ENCODE data around the gene PREX1. TPM values are rescaled to one million over a fixed set of nuclear protein-coding genes. Genes with fewer than 3 reads are reported as not detected.

PREX1 gene
- total RNA-seq, 4 donors from 2014 or later, result 29.5 to 121 (median 40.9) TPM

- ATAC-seq (ENCODE audit: low FRiP score) (no peak), DNase-seq (ENCODE audit: low spot score) (no peak)
- TF ChIP-seq, protein P1, sequence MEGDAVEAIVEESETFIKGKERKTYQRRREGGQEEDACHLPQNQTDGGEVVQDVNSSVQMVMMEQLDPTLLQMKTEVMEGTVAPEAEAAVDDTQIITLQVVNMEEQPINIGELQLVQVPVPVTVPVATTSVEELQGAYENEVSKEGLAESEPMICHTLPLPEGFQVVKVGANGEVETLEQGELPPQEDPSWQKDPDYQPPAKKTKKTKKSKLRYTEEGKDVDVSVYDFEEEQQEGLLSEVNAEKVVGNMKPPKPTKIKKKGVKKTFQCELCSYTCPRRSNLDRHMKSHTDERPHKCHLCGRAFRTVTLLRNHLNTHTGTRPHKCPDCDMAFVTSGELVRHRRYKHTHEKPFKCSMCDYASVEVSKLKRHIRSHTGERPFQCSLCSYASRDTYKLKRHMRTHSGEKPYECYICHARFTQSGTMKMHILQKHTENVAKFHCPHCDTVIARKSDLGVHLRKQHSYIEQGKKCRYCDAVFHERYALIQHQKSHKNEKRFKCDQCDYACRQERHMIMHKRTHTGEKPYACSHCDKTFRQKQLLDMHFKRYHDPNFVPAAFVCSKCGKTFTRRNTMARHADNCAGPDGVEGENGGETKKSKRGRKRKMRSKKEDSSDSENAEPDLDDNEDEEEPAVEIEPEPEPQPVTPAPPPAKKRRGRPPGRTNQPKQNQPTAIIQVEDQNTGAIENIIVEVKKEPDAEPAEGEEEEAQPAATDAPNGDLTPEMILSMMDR (IDR thresholded peaks at IDR 0.05), result no peak
These were observed 13.5 kb upstream of the PREX1 start for GRCh38 chr20:48841196-48841874.

DNA sequence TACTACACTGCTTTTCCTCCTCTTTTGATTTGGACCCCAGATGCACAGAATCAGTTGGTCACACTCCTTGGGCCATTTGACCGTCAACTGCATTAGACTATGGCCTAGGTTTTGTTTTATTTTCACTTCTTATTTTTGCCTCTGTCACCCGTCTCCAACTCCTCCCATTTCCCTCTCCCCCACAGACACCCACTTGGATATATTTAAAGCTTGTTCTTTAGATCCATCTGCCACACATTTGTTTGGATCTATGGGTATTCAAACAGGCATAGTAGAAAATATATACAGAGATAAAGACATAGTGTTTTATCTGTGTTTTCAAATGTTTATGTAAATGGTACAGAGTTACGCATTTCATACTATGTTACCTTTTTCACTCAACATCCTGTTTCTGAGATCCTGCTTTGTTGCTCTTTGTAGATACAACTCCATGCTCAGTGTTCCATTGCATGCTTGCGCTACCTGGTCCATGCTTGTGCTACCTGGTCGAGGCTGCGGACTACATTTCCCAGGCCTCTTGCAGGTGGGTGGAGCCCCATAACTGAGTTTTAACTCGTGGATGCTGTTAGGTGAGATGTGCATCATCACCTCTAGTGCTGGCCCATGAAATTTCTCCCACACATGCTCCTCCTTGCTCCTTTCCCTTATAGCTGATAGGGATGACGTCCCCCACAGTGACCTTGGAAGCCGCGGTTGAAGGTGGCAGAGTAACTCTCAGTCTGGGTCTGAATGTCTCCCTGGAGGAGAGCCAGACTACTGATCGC lies 11.5 kb upstream of the PREX1 start:
- DNase-seq (ENCODE audit: low spot score) (no peak), ATAC-seq (ENCODE audit: low FRiP score) (no peak)
- TF ChIP-seq, protein P1 (IDR thresholded peaks at IDR 0.05), result no peak

GRCh38 chr20:48837014-48837413 lies 9.2 kb upstream of the PREX1 start:
- TF ChIP-seq, protein P1 (IDR thresholded peaks at IDR 0.05), result no peak
- ATAC-seq (ENCODE audit: low FRiP score), result no peak

GRCh38 chr20:48835390-48835789 lies 7.6 kb upstream of the PREX1 start:
- TF ChIP-seq, protein P1 (IDR thresholded peaks at IDR 0.05), result no peak
- DNase-seq (ENCODE audit: low spot score), result no peak
- ATAC-seq (ENCODE audit: low FRiP score), result no peak

More at GRCh38 chr20:48837014-48837413, 9.2 kb upstream of the PREX1 start:
- no peak for DNase-seq (ENCODE audit: low spot score)

GRCh38 chr20:48834278-48834677 lies 6.5 kb upstream of the PREX1 start:
- DNase-seq (ENCODE audit: low spot score) (no peak), ATAC-seq (ENCODE audit: low FRiP score) (no peak)
- TF ChIP-seq, protein P1 (IDR thresholded peaks at IDR 0.05), result no peak

- DNase-seq (ENCODE audit: low spot score) (no peak), ATAC-seq (ENCODE audit: low FRiP score) (no peak)
- TF ChIP-seq, protein P1 (IDR thresholded peaks at IDR 0.05), result no peak
These were observed 4.6 kb upstream of the PREX1 start for GRCh38 chr20:48832405-48832730.
